HG03135 (cell line): ENCODE data around the gene RAET1E.
"Not testable (repeated sequence)": the region's sequence is repeated elsewhere in the genome, so short reads cannot be mapped to it uniquely, and the experiment has no call there.

Source experiments
- ATAC-seq: cut with Tn5 transposase; IDR thresholded peaks from one replicate; pipeline ENCODE4 v1.9.1; 2021; ENCODE audit warnings: mild to moderate bottlenecking, moderate library complexity; ENCODE audit not compliant: unreplicated experiment

Gene RAET1E

GRCh38 chr6:149862922-149863697, 34.8 kb downstream of the RAET1E start:
- peak; percentile 33 for ATAC-seq

GRCh38 chr6:149862424-149862738, 35.5 kb downstream of the RAET1E start:
- not testable (repeated sequence) for ATAC-seq

GRCh38 chr6:149861603-149862423, 36.1 kb downstream of the RAET1E start:
- no peak for ATAC-seq

GRCh38 chr6:149860834-149861602, 36.9 kb downstream of the RAET1E start:
- no peak for ATAC-seq

GRCh38 chr6:149860513-149860833, 37.4 kb downstream of the RAET1E start:
- no peak for ATAC-seq

GRCh38 chr6:149859938-149860337, 38.0 kb downstream of the RAET1E start:
- ATAC-seq, result no peak

GRCh38 chr6:149859368-149859767, 38.5 kb downstream of the RAET1E start:
- no peak for ATAC-seq

- no peak for ATAC-seq
Measured at GRCh38 chr6:149857541-149857940, 40.4 kb downstream of the RAET1E start.

- no peak for ATAC-seq
Measured at GRCh38 chr6:149856256-149856994, 41.5 kb downstream of the RAET1E start.

GRCh38 chr6:149855741-149856140, 42.2 kb downstream of the RAET1E start:
- no peak for ATAC-seq

GRCh38 chr6:149855040-149855654, 42.8 kb downstream of the RAET1E start:
- ATAC-seq, result no peak

- no peak for ATAC-seq
Measured at GRCh38 chr6:149854532-149854931, 43.4 kb downstream of the RAET1E start.

- ATAC-seq, result not testable (repeated sequence)
Measured at GRCh38 chr6:149854017-149854416, 43.9 kb downstream of the RAET1E start.

GRCh38 chr6:149852881-149853280, 45.0 kb downstream of the RAET1E start:
- no peak for ATAC-seq

- peak; percentile 57 for ATAC-seq
Measured at GRCh38 chr6:149852180-149852579, 45.7 kb downstream of the RAET1E start.

GRCh38 chr6:149851461-149852110, 46.3 kb downstream of the RAET1E start:
- ATAC-seq, result no peak

GRCh38 chr6:149848343-149848742, 49.6 kb downstream of the RAET1E start:
- not testable (repeated sequence) for ATAC-seq
